A549 (cell line): ENCODE results near the gene FAM180A. TPM values are rescaled to one million over a fixed set of nuclear protein-coding genes. Genes with fewer than 3 reads are reported as not detected.

ENCODE experiments used
- ATAC-seq, 2 experiments: fragments of 200-7000 bp in 1 of 2; fragments of >200 bp in 1 of 2; cut with Nextera tagmentation in 1 of 2; cut with Tn5 transposase in 1 of 2; 3 replicates each; pipeline versions ENCODE4 v1.8.0 to v1.9.1; 2018 to 2020; ENCODE audit warnings: mild to moderate bottlenecking in 1 of 2, moderate library complexity in 1 of 2
- CTCF ChIA-PET: fragments of 300-600 bp; sonication (Branson Sonifier 250); formaldehyde crosslinking; extraction: SDS; loops from one replicate; lab custom pipeline; 2021; ENCODE audit warnings: antibody characterized with exemption, inconsistent platforms; lab: Yijun Ruan, JAX
- POLR2A ChIA-PET: fragments of 350-600 bp; formaldehyde crosslinking; extraction: SDS; loops from one replicate; lab custom pipeline; 2021; ENCODE audit warnings: antibody characterized with exemption, inconsistent platforms; lab: Yijun Ruan, JAX
- DNase-seq, 2 experiments: peaks; one replicate each; pipeline versions ENCODE4 v3.0.0 to v3.0.0-alpha.2; 2011 to 2016; ENCODE audit warnings: low read depth in 1 of 2, low spot score in 1 of 2
- FAIRE-seq: peaks from 2 replicates; lab custom pipeline; 2011; peaks lifted over from hg19 to GRCh38; lab: Jason Lieb, UNC
- H3K27ac ChIP-seq, 2 experiments: fragments of >200 bp; sonication (Bioruptor Twin); formaldehyde crosslinking; 3 replicates each; pipeline ENCODE4 v1.5.1; 2016 to 2017
- H3K4me1 ChIP-seq: fragments of >200 bp; sonication (Bioruptor Twin); formaldehyde crosslinking; 3 replicates; pipeline ENCODE4 v1.6.1; 2016
- H3K4me2 ChIP-seq: fragments of >200 bp; sonication (Bioruptor Twin); formaldehyde crosslinking; 3 replicates; pipeline ENCODE4 v1.6.1; 2016
- H3K4me3 ChIP-seq: fragments of >200 bp; sonication (Bioruptor Twin); formaldehyde crosslinking; 3 replicates; pipeline ENCODE4 v1.5.1; 2016
- H3K9me3 ChIP-seq: fragments of >200 bp; sonication (Bioruptor Twin); formaldehyde crosslinking; 3 replicates; pipeline ENCODE4 v1.6.1; 2016
- ATOH8 ChIP-seq: fragments of 250-450 bp; sonication (Bioruptor Pico); IDR thresholded peaks from 2 replicates; pipeline ENCODE4 v1.5.0; 2020; ENCODE audit warnings: low read depth, mild to moderate bottlenecking, moderate library complexity
- BHLHE40 ChIP-seq: IDR thresholded peaks from 2 replicates; pipeline ENCODE4 v1.6.1; 2012; ENCODE audit warnings: low read depth, low read length, inconsistent platforms
- CTCF ChIP-seq: fragments of >200 bp; sonication (Bioruptor Twin); formaldehyde crosslinking; IDR thresholded peaks from 3 replicates; pipeline ENCODE4 v1.5.1; 2016
- E2F6 ChIP-seq: IDR thresholded peaks from 2 replicates; pipeline ENCODE4 v1.6.1; 2012; ENCODE audit warnings: low read depth, borderline replicate concordance
- EHMT2 ChIP-seq: fragments of 200-600 bp; sonication (generic); IDR thresholded peaks from 2 replicates; pipeline ENCODE4 v1.6.1; 2016; ENCODE audit warnings: antibody characterized with exemption, low read depth, mild to moderate bottlenecking, moderate library complexity
- FOSL2 ChIP-seq, 2 experiments: fragments of 450-650 bp in 1 of 2; fragments of >200 bp in 1 of 2; sonication (Bioruptor Twin) in 1 of 2; formaldehyde crosslinking; IDR thresholded peaks; 2 replicates each; pipeline versions ENCODE4 v1.5.0 to v1.6.1; 2016 to 2020; ENCODE audit warnings: mild to moderate bottlenecking in 1 of 2, moderate library complexity in 1 of 2
- FOXS1 ChIP-seq: fragments of 250-450 bp; sonication (Bioruptor Pico); IDR thresholded peaks from 2 replicates; pipeline ENCODE4 v1.5.0; 2020; ENCODE audit warnings: mild to moderate bottlenecking, moderate library complexity
- HDAC2 ChIP-seq: fragments of 200-600 bp; sonication (generic); IDR thresholded peaks from 2 replicates; pipeline ENCODE4 v1.6.1; 2016
- HES2 ChIP-seq: fragments of >200 bp; sonication (Bioruptor Twin); formaldehyde crosslinking; IDR thresholded peaks from 2 replicates; pipeline ENCODE4 v1.6.1; 2016
- HEYL ChIP-seq: fragments of 250-450 bp; sonication (Bioruptor Pico); IDR thresholded peaks from 2 replicates; pipeline ENCODE4 v1.8.0; 2021; ENCODE audit warnings: mild to moderate bottlenecking, moderate library complexity
- HMGXB4 ChIP-seq: fragments of 250-450 bp; sonication (Bioruptor Pico); IDR thresholded peaks from 2 replicates; pipeline ENCODE4 v1.5.0; 2021; ENCODE audit warnings: mild to moderate bottlenecking, moderate library complexity, borderline replicate concordance
- HOXB13 ChIP-seq: fragments of 250-450 bp; sonication (Bioruptor Pico); IDR thresholded peaks from 2 replicates; pipeline ENCODE4 v1.5.0; 2020; ENCODE audit warnings: low read depth, mild to moderate bottlenecking, moderate library complexity
- KDM5A ChIP-seq: fragments of 200-600 bp; sonication (generic); IDR thresholded peaks from 2 replicates; pipeline ENCODE4 v1.6.1; 2016; ENCODE audit warnings: antibody characterized with exemption, mild to moderate bottlenecking
- NFE2L2 ChIP-seq: fragments of 150-350 bp; conservative IDR thresholded peaks from 2 replicates; pipeline ENCODE4 v1.6.1; 2014; ENCODE audit warnings: low read length
- PHF8 ChIP-seq: fragments of 200-600 bp; sonication (generic); IDR thresholded peaks from 2 replicates; pipeline ENCODE4 v1.6.1; 2016; ENCODE audit warnings: low read depth, mild to moderate bottlenecking, antibody characterized with exemption, moderate library complexity, borderline replicate concordance
- POLR2A ChIP-seq: IDR thresholded peaks from 2 replicates; pipeline ENCODE4 v1.6.1; 2012; ENCODE audit warnings: mild to moderate bottlenecking, low read length
- POLR2AphosphoS2 ChIP-seq: conservative IDR thresholded peaks from 2 replicates; pipeline ENCODE4 v1.6.1; 2012; ENCODE audit warnings: low read length, improper control_type of control experiment, inconsistent platforms
- RARB ChIP-seq: fragments of 250-450 bp; sonication (Bioruptor Pico); IDR thresholded peaks from 2 replicates; pipeline ENCODE4 v1.8.0; 2021; ENCODE audit warnings: mild to moderate bottlenecking, moderate library complexity
- RNF2 ChIP-seq: fragments of 200-600 bp; sonication (generic); IDR thresholded peaks from 2 replicates; pipeline ENCODE4 v1.6.1; 2016; ENCODE audit warnings: low read depth, mild to moderate bottlenecking, antibody characterized with exemption, moderate library complexity, borderline replicate concordance
- TP53 ChIP-seq: fragments of 250-450 bp; sonication (Bioruptor Pico); IDR thresholded peaks from 2 replicates; pipeline ENCODE4 v1.5.0; 2021; ENCODE audit warnings: mild to moderate bottlenecking, moderate library complexity
- ZC3H11A ChIP-seq: fragments of 450-650 bp; IDR thresholded peaks from 2 replicates; pipeline ENCODE4 v1.6.1; 2014; ENCODE audit warnings: antibody characterized with exemption, mild to moderate bottlenecking
- ZNF302 ChIP-seq: fragments of 250-450 bp; sonication (Bioruptor Pico); IDR thresholded peaks from 2 replicates; pipeline ENCODE4 v1.9.0; 2021; ENCODE audit warnings: inconsistent platforms, mild to moderate bottlenecking, moderate library complexity
- ZSCAN20 ChIP-seq: fragments of 250-450 bp; sonication (Bioruptor Pico); IDR thresholded peaks from 2 replicates; pipeline ENCODE4 v1.8.0; 2022; ENCODE audit warnings: mild to moderate bottlenecking, moderate library complexity
- WGBS: methylation state at CpG from one replicate; pipeline ENCODE4 v1.1.6; 2017; ENCODE audit errors: missing lambda C conversion rate; 5-methylcytosine and 5-hydroxymethylcytosine counted together
- polyA plus RNA-seq, 4 experiments: library from polyadenylated mRNA; depleted of rRNA in 3 of 4; stranded (reverse); fragments of >200 nt; fragmentation: RNase III in 1 of 4; extraction: RNeasy Plus Mini Kit Qiagen cat#74134 plus additional on column Dnase treatment in 1 of 4; gene quantifications; 2 replicates in 3 of 4; 3 replicates in 1 of 4; pipeline ENCODE4 v1.2.3, GENCODE V29; 2011 to 2017

Gene FAM180A
- polyA plus RNA-seq, 2 of the 4 experiments (the other 2 are of a cell fraction) = not detected

- Histone ChIP-seq H3K4me1 (no peaks in the 10 kb centered on the region), H3K27ac (no peak overlapping the region), H3K4me2 (no peak overlapping the region), H3K4me3 (no peak overlapping the region), H3K9me3 (no peaks in the 10 kb centered on the region)
- FAIRE-seq (no peak), DNase-seq (no peak), ATAC-seq (no peak)
- ChIA-PET CTCF (no interaction called here), POLR2A (no interaction called here)
- 44% methylated on average over 4 of the region's 4 CpGs for whole genome bisulfite sequencing
- no peak for TF ChIP-seq ATOH8
- TF ChIP-seq HMGXB4 (CRISPR knock-in tag) = no peak
- no peak for TF ChIP-seq RARB (CRISPR knock-in tag)
- TF ChIP-seq HES2 = no peak
- TF ChIP-seq POLR2A = no peak
- no peak for TF ChIP-seq TP53 (CRISPR knock-in tag)
- no peak for TF ChIP-seq CTCF
- TF ChIP-seq ZSCAN20 = no peak
- no peak for TF ChIP-seq HDAC2
- no peak for TF ChIP-seq ZNF302 (CRISPR knock-in tag)
- TF ChIP-seq HOXB13 = no peak
- TF ChIP-seq BHLHE40 = no peak
Measured at GRCh38 chr7:135731131-135731530, 17.5 kb downstream of the FAM180A start.

- FAIRE-seq (no peak), ATAC-seq (no peak), DNase-seq (no peak)
- Histone ChIP-seq H3K4me2 (no peak overlapping the region), H3K4me3 (no peak overlapping the region), H3K27ac (no peak overlapping the region), H3K4me1 (no peaks in the 10 kb centered on the region), H3K9me3 (no peaks in the 10 kb centered on the region)
- 61% methylated on average over 5 of the region's 5 CpGs for WGBS
- ChIA-PET CTCF (no interaction called here), POLR2A (no interaction called here)
- TF ChIP-seq HEYL (CRISPR knock-in tag) = no peak
- no peak for TF ChIP-seq CTCF
Measured at GRCh38 chr7:135729230-135729629, 19.4 kb downstream of the FAM180A start.

- ATAC-seq = no peak
- H3K9me3 ChIP-seq = no peaks in the 10 kb centered on the region
- no peak within 1 kb of the TSS for H3K4me3 ChIP-seq
- DNase-seq = no peak
- FAIRE-seq = no peak
- POLR2A ChIA-PET = no interaction called here
- no peak within 1 kb of the TSS for H3K4me2 ChIP-seq
- H3K4me1 ChIP-seq = no peaks in the 10 kb centered on the region
- no peak within 1 kb of the TSS for H3K27ac ChIP-seq
- WGBS = 70% methylated on average over 11 of the region's 11 CpGs
- CTCF ChIA-PET = interaction anchor here (0.6 to 1.2 kb wide), 4 partner anchors 10 to 789 kb away, joined by 3 to 5 read pairs (median 4); no protein-coding TSS in a partner anchor
- no peak for TF ChIP-seq CTCF
- no peak for TF ChIP-seq E2F6
- TF ChIP-seq POLR2AphosphoS2 = no peak
- no peak for TF ChIP-seq RNF2
- no peak for TF ChIP-seq EHMT2
- no peak for TF ChIP-seq TP53 (CRISPR knock-in tag)
- no peak for TF ChIP-seq NFE2L2
- no peak for TF ChIP-seq ZC3H11A
- TF ChIP-seq FOXS1 (CRISPR knock-in tag) = no peak
- no peak for TF ChIP-seq BHLHE40
- no peak for TF ChIP-seq HES2
- TF ChIP-seq FOSL2 (IDR thresholded peaks at IDR 0.05) = no peak
- TF ChIP-seq FOSL2 (CRISPR knock-in tag; IDR thresholded peaks at IDR 0.05) = no peak
- no peak for TF ChIP-seq KDM5A
- TF ChIP-seq PHF8 = no peak
Measured at GRCh38 chr7:135728136-135728669, 20.4 kb downstream of the FAM180A start, which contains the start of gene SLC13A4. Gene SLC13A4 (minus strand): TSS chr7:135728186. CDS start chr7:135727496, 690 bp downstream.
